Psoas muscle (tissue), 8 donors: ENCODE results near the gene TGFB3. TPM values are rescaled to one million over a fixed set of nuclear protein-coding genes. Genes with fewer than 3 reads are reported as not detected.

Experiments used
- ATAC-seq, 4 donors: fragments of 200-7000 bp; cut with Tn5 transposase; one replicate each; pipeline ENCODE4 v1.9.1; 2020; ENCODE audit warnings: moderate library complexity in 3 of 4, mild to moderate bottlenecking in 2 of 4
- DNase-seq, 2 donors: peaks; one replicate each; pipeline ENCODE4 v3.0.0-alpha.2; 2020
- H3K27ac ChIP-seq: fragments of 200-600 bp; one replicate; pipeline ENCODE4 v1.8.0; 2022
- H3K27me3 ChIP-seq, 3 donors: fragments of 200-600 bp in 1 of 3; one replicate each; pipeline versions ENCODE4 v1.6.1 to v1.8.0; 2013 to 2022; ENCODE audit warnings: low read length in 2 of 3, mild to moderate bottlenecking in 2 of 3, moderate library complexity in 1 of 3; ENCODE audit not compliant: insufficient read depth in 3 of 3
- H3K36me3 ChIP-seq, 2 donors: fragments of 200-600 bp in 1 of 2; one replicate each; pipeline versions ENCODE4 v1.6.1 to v1.8.0; 2013 to 2022; ENCODE audit warnings: low read depth in 1 of 2, mild to moderate bottlenecking in 1 of 2, moderate library complexity in 1 of 2; ENCODE audit not compliant: insufficient read depth in 1 of 2
- H3K4me1 ChIP-seq: fragments of 200-600 bp; one replicate; pipeline ENCODE4 v1.8.0; 2022
- H3K4me3 ChIP-seq: fragments of 200-600 bp; one replicate; pipeline ENCODE4 v1.8.0; 2022; ENCODE audit warnings: mild to moderate bottlenecking
- H3K9me3 ChIP-seq: fragments of 200-600 bp; one replicate; pipeline ENCODE4 v1.8.0; 2022
- WGBS, 3 donors: extraction: QIAGEN DNeasy Blood & Tissue Kit; methylation state at CpG; one replicate each; pipeline versions ENCODE4 v1.1.6 to v1.1.7; 2013; 5-methylcytosine and 5-hydroxymethylcytosine counted together
- intact Hi-C, 2 donors: fragments of 100-400 bp; cut with DNase I; formaldehyde crosslinking; loops; one replicate each; pipeline versions ENCODE4 v1.11.0 to v1.14.2; 2022
- polyA plus RNA-seq, 3 donors: library from polyadenylated mRNA; stranded (reverse); fragments of 200-250 nt; gene quantifications; one replicate each; pipeline ENCODE4 v1.2.3, GENCODE V29; 2013
- total RNA-seq, 4 donors: library from RNA; stranded (reverse); fragmentation: NEBNext Ultra II Directional in 2 of 4; extraction: Animal tissue kit (Norgen Biotek cat#: 25700) in 2 of 4; gene quantifications; one replicate each; pipeline versions ENCODE4 v1.2.1 to v1.2.4, GENCODE V29; 2021 to 2023
- TF ChIP-seq, protein P1 (sequence below): fragments of 200-600 bp; IDR thresholded peaks from one replicate; pipeline ENCODE4 v1.8.0; 2022; ENCODE audit warnings: antibody characterized with exemption
- donor health status: healthy with polysubstance abuse.
- donor health status: DM: no; HTN: no; CAD: no; lungs with moderate emphysema.
- donor health status: Bipolar disorder and iron deficiency.
- donor health status: healthy.
- donor health status: DM: yes; HTN: yes; CAD: no.
- donor health status: DM: no; HTN: no; CAD: no.
- donor health status: DM: no; HTN: no; CAD: no.
- donor health status: DM: yes; HTN: yes; CAD: no.

Gene TGFB3
- total and polyA plus RNA-seq, 7 donors, result 9.0 to 196 (median 62.7) TPM

DNA sequence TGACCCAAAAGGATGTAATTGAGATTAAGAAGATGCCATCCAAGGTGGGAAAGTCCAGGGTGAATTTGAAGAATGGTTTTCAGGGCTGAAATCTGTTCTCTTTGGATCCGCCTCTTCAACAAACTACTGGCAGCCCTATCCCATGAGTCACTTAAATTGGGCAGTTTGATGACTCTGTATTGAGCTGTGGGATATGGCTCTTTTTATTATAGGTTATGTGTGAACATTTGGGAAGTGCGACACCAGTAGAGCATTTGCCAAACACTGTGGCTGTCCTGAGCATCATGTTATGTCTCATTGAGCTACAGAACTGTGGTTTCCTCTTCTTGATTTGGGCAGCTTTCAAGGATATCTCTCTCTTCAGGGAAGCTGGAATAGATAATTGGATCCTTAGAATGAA, 26.1 kb upstream of the TGFB3 start:
- H3K36me3 ChIP-seq, result peaks cover 4 to 60% of the 10 kb centered on the region in 2 donors
- peaks cover 6% of the 10 kb centered on the region for H3K4me1 ChIP-seq
- TF ChIP-seq, protein P1, sequence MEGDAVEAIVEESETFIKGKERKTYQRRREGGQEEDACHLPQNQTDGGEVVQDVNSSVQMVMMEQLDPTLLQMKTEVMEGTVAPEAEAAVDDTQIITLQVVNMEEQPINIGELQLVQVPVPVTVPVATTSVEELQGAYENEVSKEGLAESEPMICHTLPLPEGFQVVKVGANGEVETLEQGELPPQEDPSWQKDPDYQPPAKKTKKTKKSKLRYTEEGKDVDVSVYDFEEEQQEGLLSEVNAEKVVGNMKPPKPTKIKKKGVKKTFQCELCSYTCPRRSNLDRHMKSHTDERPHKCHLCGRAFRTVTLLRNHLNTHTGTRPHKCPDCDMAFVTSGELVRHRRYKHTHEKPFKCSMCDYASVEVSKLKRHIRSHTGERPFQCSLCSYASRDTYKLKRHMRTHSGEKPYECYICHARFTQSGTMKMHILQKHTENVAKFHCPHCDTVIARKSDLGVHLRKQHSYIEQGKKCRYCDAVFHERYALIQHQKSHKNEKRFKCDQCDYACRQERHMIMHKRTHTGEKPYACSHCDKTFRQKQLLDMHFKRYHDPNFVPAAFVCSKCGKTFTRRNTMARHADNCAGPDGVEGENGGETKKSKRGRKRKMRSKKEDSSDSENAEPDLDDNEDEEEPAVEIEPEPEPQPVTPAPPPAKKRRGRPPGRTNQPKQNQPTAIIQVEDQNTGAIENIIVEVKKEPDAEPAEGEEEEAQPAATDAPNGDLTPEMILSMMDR, result no peak
- no peak for ATAC-seq
- no peaks in the 10 kb centered on the region for H3K27me3 ChIP-seq
- no peak overlapping the region for H3K27ac ChIP-seq
- no peak overlapping the region for H3K4me3 ChIP-seq
- peaks cover 16% of the 10 kb centered on the region for H3K9me3 ChIP-seq
- intact Hi-C loops, result no loop called here
- 90 to 98% (median 92%) methylated on average over 2 of the region's 2 CpGs for WGBS, 3 donors
- no peak for DNase-seq

DNA sequence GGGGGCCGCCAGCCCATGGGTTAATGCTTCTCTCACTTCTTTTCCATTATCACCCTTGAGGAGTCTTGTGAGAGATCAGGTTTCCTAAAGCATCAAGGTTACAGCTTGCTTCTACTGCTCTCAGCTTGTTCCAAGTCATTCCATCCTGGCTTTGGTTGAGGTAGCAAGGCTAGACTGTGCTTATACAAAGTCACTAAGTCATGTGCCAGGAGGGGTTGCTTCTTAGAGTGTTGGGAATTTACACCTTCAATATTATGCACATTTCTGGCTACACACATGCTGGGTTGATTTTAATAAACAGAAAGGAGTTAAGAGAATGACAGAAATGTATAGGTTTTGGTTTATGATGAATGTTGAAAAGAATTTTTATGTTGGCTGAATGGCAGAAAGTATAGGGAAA, 25.6 kb upstream of the TGFB3 start:
- H3K27ac ChIP-seq, result no peak overlapping the region
- peaks cover 16% of the 10 kb centered on the region for H3K9me3 ChIP-seq
- peaks cover 2% of the 10 kb centered on the region for H3K4me1 ChIP-seq
- no peak for ATAC-seq
- H3K4me3 ChIP-seq, result no peak overlapping the region
- H3K36me3 ChIP-seq, result peaks cover 4 to 65% of the 10 kb centered on the region in 2 donors
- 74 to 91% (median 88%) methylated on average over 1 of the region's 1 CpG for WGBS, 3 donors
- TF ChIP-seq, protein P1, result no peak
- H3K27me3 ChIP-seq, result no peaks in the 10 kb centered on the region
- DNase-seq, result no peak
- intact Hi-C loops, result no loop called here

- no peak for DNase-seq
- no peak for ATAC-seq
- Histone ChIP-seq H3K27me3 (no peaks in the 10 kb centered on the region), H3K36me3 (peaks cover 4 to 74% of the 10 kb centered on the region in 2 donors), H3K4me1 (no peaks in the 10 kb centered on the region), H3K9me3 (peaks cover 16% of the 10 kb centered on the region), H3K4me3 (no peak overlapping the region), H3K27ac (no peak overlapping the region)
- intact Hi-C loops, result no loop called here
- TF ChIP-seq, protein P1, result no peak
- 81 to 93% (median 91%) methylated on average over 2 of the region's 2 CpGs for WGBS, 3 donors
Measured at GRCh38 chr14:76006253-76006652, 24.5 kb upstream of the TGFB3 start.

- Histone ChIP-seq H3K4me3 (no peak overlapping the region), H3K4me1 (no peaks in the 10 kb centered on the region), H3K9me3 (peaks cover 16% of the 10 kb centered on the region), H3K27me3 (no peaks in the 10 kb centered on the region), H3K27ac (no peak overlapping the region), H3K36me3 (peaks cover 2 to 83% of the 10 kb centered on the region in 2 donors)
- ATAC-seq, result no peak
- TF ChIP-seq, protein P1, result no peak
- DNase-seq, result no peak
- intact Hi-C loops, result no loop called here
- WGBS, 3 donors, result 91 to 100% (median 96%) methylated on average over 1 of the region's 1 CpG
Measured at GRCh38 chr14:76002383-76002782, 20.6 kb upstream of the TGFB3 start.

- H3K4me1 ChIP-seq, result peaks cover 19% of the 10 kb centered on the region
- TF ChIP-seq, protein P1, result no peak
- H3K4me3 ChIP-seq, result no peak overlapping the region
- H3K36me3 ChIP-seq, result peaks cover 0 to 72% of the 10 kb centered on the region in 2 donors
- H3K27ac ChIP-seq, result no peak overlapping the region
- DNase-seq (no peak), ATAC-seq (no peak)
- H3K27me3 ChIP-seq, result no peaks in the 10 kb centered on the region
- peaks cover 8% of the 10 kb centered on the region for H3K9me3 ChIP-seq
- intact Hi-C loops, result no loop called here
- 77 to 86% (median 83%) methylated on average over 6 of the region's 6 CpGs for WGBS, 3 donors
Measured at GRCh38 chr14:75999511-76000190, 17.9 kb upstream of the TGFB3 start.
